Esophagus muscularis mucosa (tissue), 4 donors: ENCODE results near the gene DENND1B. TPM values are rescaled to one million over a fixed set of nuclear protein-coding genes. Genes with fewer than 3 reads are reported as not detected.

Experiments
- DNase-seq: peaks from one replicate; pipeline ENCODE4 v3.0.0-alpha.2; 2017; ENCODE audit errors: extremely low spot score
- H3K27ac ChIP-seq, 4 donors: fragments of 200-600 bp; sonication (generic); replicated peaks in 1 of 4; 1 replicate in 3 of 4; 2 replicates in 1 of 4; pipeline ENCODE4 v1.5.1; 2016 to 2019; ENCODE audit warnings: mild to moderate bottlenecking in 1 of 4
- H3K27me3 ChIP-seq, 4 donors: fragments of 200-600 bp; sonication (generic); one replicate each; pipeline versions ENCODE4 v1.5.1 to v1.6.0; 2016 to 2019
- H3K36me3 ChIP-seq, 4 donors: fragments of 200-600 bp; sonication (generic); one replicate each; pipeline ENCODE4 v1.5.1; 2016 to 2019
- H3K4me1 ChIP-seq, 4 donors: fragments of 200-600 bp; sonication (generic); one replicate each; pipeline ENCODE4 v1.5.1; 2016 to 2019
- H3K4me3 ChIP-seq, 4 donors: fragments of 200-600 bp; sonication (generic); 1 replicate in 2 of 4; 2 replicates in 2 of 4; pipeline ENCODE4 v1.5.1; 2016 to 2019; ENCODE audit warnings: mild to moderate bottlenecking in 4 of 4, moderate library complexity in 1 of 4
- H3K9me3 ChIP-seq, 4 donors: fragments of 200-600 bp; sonication (generic); 1 replicate in 3 of 4; 2 replicates in 1 of 4; pipeline ENCODE4 v1.5.1; 2016 to 2019
- EP300 ChIP-seq: sonication (generic); formaldehyde crosslinking; IDR thresholded peaks from one replicate; pipeline ENCODE4 v1.6.1; 2017; ENCODE audit warnings: antibody characterized with exemption
- POLR2A ChIP-seq: fragments of 450-650 bp; IDR thresholded peaks from one replicate; pipeline ENCODE4 v1.6.1; 2017; ENCODE audit warnings: antibody characterized with exemption, moderate library complexity, mild to moderate bottlenecking, low read depth
- POLR2AphosphoS5 ChIP-seq, 2 donors: sonication (generic); formaldehyde crosslinking; IDR thresholded peaks; one replicate each; pipeline ENCODE4 v1.6.1; 2017; ENCODE audit warnings: antibody characterized with exemption in 2 of 2
- WGBS: methylation state at CpG from one replicate; pipeline ENCODE4 v1.1.5; 2018; 5-methylcytosine and 5-hydroxymethylcytosine counted together
- intact Hi-C: fragments of 100-400 bp; cut with DNase I; formaldehyde crosslinking; loops from one replicate; pipeline ENCODE4 v1.15.1; 2023
- total RNA-seq, 4 donors: library from RNA; depleted of rRNA; stranded (reverse); fragments of >200 nt; gene quantifications; one replicate each; pipeline versions ENCODE4 v1.1.0 to v1.2.1, GENCODE V29; 2016
- TF ChIP-seq, protein P1 (sequence below), 3 experiments: fragments of 200-600 bp in 2 of 3; fragments of 450-650 bp in 1 of 3; sonication (generic) in 2 of 3; IDR thresholded peaks; one replicate each; pipeline ENCODE4 v1.5.1; 2017 to 2019; ENCODE audit warnings: antibody characterized with exemption in 3 of 3, mild to moderate bottlenecking in 2 of 3, moderate library complexity in 1 of 3

DENND1B gene
- total RNA-seq, 4 donors from 2014 or later, result 6.4 to 11.3 (median 9.1) TPM

GRCh38 chr1:197561041-197561440, 214.2 kb downstream of the DENND1B start:
- H3K9me3 ChIP-seq, result no peaks in the 10 kb centered on the region
- H3K27me3 ChIP-seq, result no peaks in the 10 kb centered on the region
- WGBS, result 95% methylated on average over 2 of the region's 2 CpGs
- H3K4me1 ChIP-seq, result peaks cover 0 to 5% (median 0%) of the 10 kb centered on the region in 4 donors
- DNase-seq, result no peak
- intact Hi-C loops, result no loop called here
- H3K4me3 ChIP-seq, result no peak overlapping the region
- H3K36me3 ChIP-seq, result peaks cover 0 to 20% (median 3%) of the 10 kb centered on the region in 4 donors
- no peak overlapping the region for H3K27ac ChIP-seq
- TF ChIP-seq EP300 (no peak), POLR2A (no peak), POLR2AphosphoS5 (IDR thresholded peaks at IDR 0.05) (no peak)
- TF ChIP-seq, protein P1, sequence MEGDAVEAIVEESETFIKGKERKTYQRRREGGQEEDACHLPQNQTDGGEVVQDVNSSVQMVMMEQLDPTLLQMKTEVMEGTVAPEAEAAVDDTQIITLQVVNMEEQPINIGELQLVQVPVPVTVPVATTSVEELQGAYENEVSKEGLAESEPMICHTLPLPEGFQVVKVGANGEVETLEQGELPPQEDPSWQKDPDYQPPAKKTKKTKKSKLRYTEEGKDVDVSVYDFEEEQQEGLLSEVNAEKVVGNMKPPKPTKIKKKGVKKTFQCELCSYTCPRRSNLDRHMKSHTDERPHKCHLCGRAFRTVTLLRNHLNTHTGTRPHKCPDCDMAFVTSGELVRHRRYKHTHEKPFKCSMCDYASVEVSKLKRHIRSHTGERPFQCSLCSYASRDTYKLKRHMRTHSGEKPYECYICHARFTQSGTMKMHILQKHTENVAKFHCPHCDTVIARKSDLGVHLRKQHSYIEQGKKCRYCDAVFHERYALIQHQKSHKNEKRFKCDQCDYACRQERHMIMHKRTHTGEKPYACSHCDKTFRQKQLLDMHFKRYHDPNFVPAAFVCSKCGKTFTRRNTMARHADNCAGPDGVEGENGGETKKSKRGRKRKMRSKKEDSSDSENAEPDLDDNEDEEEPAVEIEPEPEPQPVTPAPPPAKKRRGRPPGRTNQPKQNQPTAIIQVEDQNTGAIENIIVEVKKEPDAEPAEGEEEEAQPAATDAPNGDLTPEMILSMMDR (IDR thresholded peaks at IDR 0.05), result no peak

GRCh38 chr1:197559655-197560054, 215.6 kb downstream of the DENND1B start:
- H3K9me3 ChIP-seq, result no peaks in the 10 kb centered on the region
- H3K36me3 ChIP-seq, result peaks cover 0 to 20% (median 3%) of the 10 kb centered on the region in 4 donors
- no peak overlapping the region for H3K27ac ChIP-seq
- H3K4me1 ChIP-seq, result peaks cover 0 to 5% (median 0%) of the 10 kb centered on the region in 4 donors
- no peak for DNase-seq
- no peak overlapping the region for H3K4me3 ChIP-seq
- H3K27me3 ChIP-seq, result no peaks in the 10 kb centered on the region
- intact Hi-C loops, result no loop called here
- 91% methylated on average over 1 of the region's 1 CpG for WGBS
- TF ChIP-seq POLR2AphosphoS5 (IDR thresholded peaks at IDR 0.05), result no peak
- no peak for TF ChIP-seq POLR2A
- TF ChIP-seq, protein P1 (IDR thresholded peaks at IDR 0.05), result no peak
- TF ChIP-seq EP300, result no peak

DNA sequence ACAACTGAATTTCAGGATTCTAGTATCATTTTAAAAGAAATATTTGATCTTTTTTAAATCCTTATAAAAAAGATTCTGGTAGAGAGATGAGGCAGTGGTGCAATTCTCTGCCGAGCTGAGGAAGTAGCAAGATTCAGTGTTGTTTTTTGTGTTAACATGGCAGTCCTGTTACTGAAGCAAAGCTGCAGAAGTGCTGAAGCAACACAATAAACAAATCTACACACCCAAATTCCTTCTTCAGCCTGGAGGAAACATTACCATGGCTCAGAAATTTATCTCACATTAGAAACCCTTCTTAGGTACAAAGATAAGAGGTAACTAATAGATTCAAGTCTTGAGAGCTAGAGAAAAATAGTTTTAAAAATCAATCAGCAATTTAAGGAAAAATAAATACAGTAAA, 216.0 kb downstream of the DENND1B start:
- WGBS, result 55% methylated on average over 1 of the region's 1 CpG
- H3K4me1 ChIP-seq, result peaks cover 0 to 5% (median 0%) of the 10 kb centered on the region in 4 donors
- H3K27ac ChIP-seq, result no peak overlapping the region
- no peaks in the 10 kb centered on the region for H3K9me3 ChIP-seq
- intact Hi-C loops, result no loop called here
- no peak overlapping the region for H3K4me3 ChIP-seq
- H3K27me3 ChIP-seq, result no peaks in the 10 kb centered on the region
- no peak for DNase-seq
- TF ChIP-seq POLR2A, result no peak
- no peak for TF ChIP-seq POLR2AphosphoS5 (IDR thresholded peaks at IDR 0.05)
- TF ChIP-seq, protein P1 (IDR thresholded peaks at IDR 0.05), result no peak
- TF ChIP-seq EP300, result no peak
- peaks cover 0 to 20% (median 2%) of the 10 kb centered on the region in 4 donors for H3K36me3 ChIP-seq

GRCh38 chr1:197557302-197557701, 218.0 kb downstream of the DENND1B start:
- TF ChIP-seq, protein P1 (IDR thresholded peaks at IDR 0.05), result no peak
- TF ChIP-seq EP300 (no peak), POLR2AphosphoS5 (IDR thresholded peaks at IDR 0.05) (no peak), POLR2A (no peak)
- intact Hi-C loops, result no loop called here
- Histone ChIP-seq H3K36me3 (peaks cover 0 to 4% (median 0%) of the 10 kb centered on the region in 4 donors), H3K4me3 (no peak overlapping the region), H3K4me1 (peaks cover 0 to 5% (median 0%) of the 10 kb centered on the region in 4 donors), H3K27me3 (no peaks in the 10 kb centered on the region), H3K9me3 (no peaks in the 10 kb centered on the region), H3K27ac (no peak overlapping the region)
- WGBS, result 48% methylated on average over 1 of the region's 1 CpG
- DNase-seq, result no peak

DNA sequence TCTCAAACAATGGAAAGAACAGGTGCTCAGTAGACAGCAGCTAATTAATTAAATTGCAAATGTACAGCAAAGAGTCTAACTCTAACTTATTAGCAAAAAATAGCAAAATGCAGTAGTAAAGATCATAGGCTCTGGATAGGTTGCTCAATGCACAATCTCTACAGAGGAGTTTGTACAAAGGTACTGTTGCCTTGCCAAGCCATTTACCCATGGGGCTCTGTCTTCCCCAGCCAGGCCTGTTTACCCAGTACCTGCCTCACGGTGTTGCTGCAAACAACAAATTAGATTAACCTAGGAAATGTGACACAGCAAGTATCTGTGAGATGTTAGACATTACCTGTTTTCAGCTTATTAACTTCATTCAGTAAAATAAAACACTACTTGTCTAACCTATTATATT, 222.0 kb downstream of the DENND1B start:
- Histone ChIP-seq H3K27me3 (no peaks in the 10 kb centered on the region), H3K4me3 (no peak overlapping the region), H3K36me3 (no peaks in the 10 kb centered on the region), H3K4me1 (peaks cover 0 to 5% (median 0%) of the 10 kb centered on the region in 4 donors), H3K9me3 (no peaks in the 10 kb centered on the region), H3K27ac (no peak overlapping the region)
- WGBS, result 53% methylated on average over 1 of the region's 1 CpG
- DNase-seq, result no peak
- TF ChIP-seq, protein P1 (IDR thresholded peaks at IDR 0.05), result no peak
- TF ChIP-seq POLR2A, result no peak
- no peak for TF ChIP-seq EP300
- TF ChIP-seq POLR2AphosphoS5 (IDR thresholded peaks at IDR 0.05), result no peak
- intact Hi-C loops, result no loop called here
